GM12878 (cell line): Measurements from ENCODE around the gene NFKBIA. TPM values are rescaled to one million over a fixed set of nuclear protein-coding genes. Genes with fewer than 3 reads are reported as not detected.

Source experiments
- ATAC-seq: fragments of 200-7000 bp; cut with Tn5 transposase; 3 replicates; pipeline ENCODE4 v1.9.1; 2020; ENCODE audit warnings: mild to moderate bottlenecking, moderate library complexity
- BruUV-seq: library from RNA; stranded (reverse); fragments of 400-500 nt; replicated peaks from 2 replicates; lab custom pipeline; 2021; lab: Mats Ljungman, UMichigan
- CTCF ChIA-PET: fragments of 300-600 bp; sonication (Branson Sonifier 250); formaldehyde crosslinking; extraction: SDS; loops from one replicate; lab custom pipeline; 2021; ENCODE audit warnings: inconsistent platforms; lab: Yijun Ruan, JAX
- POLR2A ChIA-PET: fragments of 350-600 bp; formaldehyde crosslinking; extraction: SDS; loops from one replicate; lab custom pipeline; 2021; ENCODE audit warnings: inconsistent platforms; lab: Charles Lee
- RAD21 ChIA-PET: fragments of 300-600 bp; sonication (Branson Sonifier 250); formaldehyde crosslinking; loops from one replicate; lab custom pipeline; 2023; ENCODE audit warnings: antibody characterized with exemption; ENCODE audit not compliant: unreplicated experiment; lab: Charles Lee
- SMC1A ChIA-PET: fragments of 300-600 bp; sonication (Branson Sonifier 250); formaldehyde crosslinking; loops from one replicate; lab custom pipeline; 2023; ENCODE audit not compliant: unreplicated experiment, uncharacterized antibody; lab: Charles Lee
- DNase-seq: peaks from one replicate; pipeline ENCODE4 v3.0.0-alpha.2; 2011; ENCODE audit warnings: low read depth, low spot score
- FAIRE-seq: peaks from 3 replicates; lab custom pipeline; 2011; peaks lifted over from hg19 to GRCh38; lab: Jason Lieb, UNC
- H2AFZ ChIP-seq: 2 replicates; pipeline ENCODE4 v1.6.0; 2011; ENCODE audit warnings: low read depth, low read length, control low read depth; ENCODE audit not compliant: control insufficient read depth
- H3K27ac ChIP-seq: 2 replicates; pipeline ENCODE4 v1.5.1; 2011; ENCODE audit warnings: control low read depth; ENCODE audit not compliant: control insufficient read depth, insufficient read depth
- H3K27me3 ChIP-seq, 2 experiments: replicated peaks in 1 of 2; 2 replicates each; pipeline versions ENCODE4 v1.6.0 to v1.6.1; 2011; ENCODE audit warnings: low read length in 1 of 2; ENCODE audit not compliant: control insufficient read depth in 2 of 2, insufficient read depth in 2 of 2
- H3K36me3 ChIP-seq, 2 experiments: 2 replicates each; pipeline ENCODE4 v1.5.1; 2011; ENCODE audit warnings: low read length in 1 of 2; ENCODE audit not compliant: control insufficient read depth in 2 of 2, insufficient read depth in 2 of 2
- H3K4me1 ChIP-seq: 2 replicates; pipeline ENCODE4 v1.6.1; 2011; ENCODE audit warnings: mild to moderate bottlenecking, low read length, moderate library complexity, mixed read lengths; ENCODE audit not compliant: control insufficient read depth, insufficient read depth
- H3K4me2 ChIP-seq: 2 replicates; pipeline ENCODE4 v1.6.0; 2011; ENCODE audit warnings: control low read depth; ENCODE audit not compliant: control insufficient read depth, insufficient read depth
- H3K4me3 ChIP-seq: fragments of 200-600 bp; sonication (generic); 2 replicates; pipeline ENCODE4 v1.5.1; 2016
- H3K79me2 ChIP-seq: 2 replicates; pipeline ENCODE4 v1.6.0; 2011; ENCODE audit warnings: low read length; ENCODE audit not compliant: control insufficient read depth, insufficient read depth
- H3K9ac ChIP-seq: 2 replicates; pipeline ENCODE4 v1.8.0; 2011; ENCODE audit warnings: low read length, control low read depth, mixed read lengths; ENCODE audit not compliant: control insufficient read depth, insufficient read depth
- H3K9me3 ChIP-seq: replicated peaks from 3 replicates; pipeline ENCODE4 v1.5.1; 2011; ENCODE audit warnings: mild to moderate bottlenecking, low read length; ENCODE audit not compliant: control insufficient read depth, insufficient read depth
- H4K20me1 ChIP-seq: 2 replicates; pipeline ENCODE4 v1.6.0; 2011; ENCODE audit not compliant: control insufficient read depth, insufficient read depth
- ASH2L ChIP-seq: fragments of 300-600, 200-600 bp; sonication (generic); IDR thresholded peaks from 2 replicates; pipeline ENCODE4 v1.6.1; 2017; ENCODE audit warnings: low read depth, mild to moderate bottlenecking, borderline replicate concordance
- FOS ChIP-seq: IDR thresholded peaks from 3 replicates; pipeline ENCODE4 v1.6.1; 2011; ENCODE audit warnings: borderline replicate concordance; ENCODE audit not compliant: insufficient read length; ENCODE audit errors: extremely low read depth
- FOXM1 ChIP-seq: IDR thresholded peaks from 2 replicates; pipeline ENCODE4 v1.6.1; 2012; ENCODE audit warnings: low read depth, mild to moderate bottlenecking, inconsistent platforms, low read length, moderate library complexity
- GABPA ChIP-seq: IDR thresholded peaks from 2 replicates; pipeline ENCODE4 v1.6.1; 2014; ENCODE audit warnings: antibody characterized with exemption, low read depth, mild to moderate bottlenecking, inconsistent platforms
- KAT2A ChIP-seq: conservative IDR thresholded peaks from 2 replicates; pipeline ENCODE4 v1.6.1; 2011; ENCODE audit warnings: low read depth, low read length; ENCODE audit not compliant: control insufficient read depth
- KDM1A ChIP-seq: fragments of 200-600 bp; sonication (generic); IDR thresholded peaks from 2 replicates; pipeline ENCODE4 v1.6.1; 2016; ENCODE audit warnings: borderline replicate concordance
- MXI1 ChIP-seq: fragments of 150-350 bp; IDR thresholded peaks from 2 replicates; pipeline ENCODE4 v1.6.1; 2011; ENCODE audit warnings: low read depth, mild to moderate bottlenecking, inconsistent platforms, low read length, improper control_type of control experiment
- NR2C2 ChIP-seq: IDR thresholded peaks from 2 replicates; pipeline ENCODE4 v1.6.1; 2011; ENCODE audit warnings: borderline replicate concordance, low read depth; ENCODE audit not compliant: control insufficient read depth, insufficient read length
- NRF1 ChIP-seq: conservative IDR thresholded peaks from 2 replicates; pipeline ENCODE4 v1.6.1; 2011; ENCODE audit warnings: mild to moderate bottlenecking, low read depth, low read length, improper control_type of control experiment
- POLR2AphosphoS5 ChIP-seq: IDR thresholded peaks from 2 replicates; pipeline ENCODE4 v1.6.1; 2011; ENCODE audit warnings: mild to moderate bottlenecking, low read length, inconsistent platforms
- SIN3A ChIP-seq: IDR thresholded peaks from 2 replicates; pipeline ENCODE4 v1.6.1; 2012; ENCODE audit warnings: low read depth, low read length, improper control_type of control experiment
- SIX5 ChIP-seq: IDR thresholded peaks from 2 replicates; pipeline ENCODE4 v1.6.1; 2011; ENCODE audit warnings: mild to moderate bottlenecking, low read depth, low read length, moderate library complexity; ENCODE audit not compliant: severe bottlenecking
- STAT3 ChIP-seq: IDR thresholded peaks from 2 replicates; pipeline ENCODE4 v1.6.1; 2011; ENCODE audit warnings: low read depth, low read length, improper control_type of control experiment
- TCF3 ChIP-seq: IDR thresholded peaks from 2 replicates; pipeline ENCODE4 v1.6.1; 2012; ENCODE audit warnings: low read depth, mild to moderate bottlenecking, low read length, borderline replicate concordance; ENCODE audit not compliant: insufficient read depth
- USF1 ChIP-seq: IDR thresholded peaks from 2 replicates; pipeline ENCODE4 v1.6.1; 2011; ENCODE audit warnings: borderline replicate concordance, low read depth, mild to moderate bottlenecking, moderate library complexity, mixed read lengths, low read length; ENCODE audit not compliant: insufficient read depth; ENCODE audit errors: extremely low read length
- WRNIP1 ChIP-seq: IDR thresholded peaks from 2 replicates; pipeline ENCODE4 v1.6.1; 2011; ENCODE audit warnings: low read depth, low read length, improper control_type of control experiment, borderline replicate concordance
- ZNF217 ChIP-seq: fragments of 450-650 bp; IDR thresholded peaks from 2 replicates; pipeline ENCODE4 v1.6.1; 2017; ENCODE audit warnings: antibody characterized with exemption, mild to moderate bottlenecking
- ZNF592 ChIP-seq: fragments of 450-650 bp; IDR thresholded peaks from 2 replicates; pipeline ENCODE4 v1.6.1; 2017; ENCODE audit warnings: mild to moderate bottlenecking, moderate library complexity
- WGBS: methylation state at CpG from one replicate; pipeline ENCODE4 v1.1.6; 2016; ENCODE audit warnings: low lambda C conversion rate; ENCODE audit not compliant: insufficient replicate concordance, insufficient coverage; ENCODE audit errors: missing lambda C conversion rate; 5-methylcytosine and 5-hydroxymethylcytosine counted together
- in situ Hi-C: fragments of 300-500 bp; cut with MboI; formaldehyde crosslinking; loops from 9 replicates; pipeline ENCODE4 v1.14.3; 2018; ENCODE audit warnings: mixed read lengths
- intact Hi-C: fragments of 100-400 bp; cut with micrococcal nuclease; formaldehyde crosslinking; loops from one replicate; pipeline ENCODE4 v1.14.2; 2022; ENCODE audit not compliant: unreplicated experiment
- polyA plus RNA-seq, 11 experiments: library from polyadenylated mRNA; depleted of rRNA in 4 of 11; unstranded in 6 of 11; stranded (reverse) in 5 of 11; fragments of >200 nt; fragmentation: Nextera tagmentation in 4 of 11; fragmentation: Illumina TruSeq in 1 of 11; extraction: Ambion mirVana in 4 of 11; extraction: Trizol in 1 of 11; gene quantifications; 1 replicate in 1 of 11; 2 replicates in 10 of 11; pipeline versions ENCODE4 v1.2.1 to v1.2.3, GENCODE V29; 2011 to 2016; ENCODE audit warnings: inconsistent platforms in 2 of 11, missing spikeins in 2 of 11, low read depth in 1 of 11
- total RNA-seq, 4 experiments: library from RNA; depleted of rRNA in 3 of 4; stranded (reverse); fragments of >200 nt in 3 of 4; fragmentation: Illumina TruSeq in 1 of 4; extraction: Trizol in 1 of 4; gene quantifications; 2 replicates each; pipeline versions ENCODE4 v1.2.1 to v1.2.3, GENCODE V29; 2013 to 2021

Gene NFKBIA
- total and polyA plus RNA-seq, 10 of the 15 experiments (the other 5 are each of a cell fraction or from before 2014, with no cell fraction given), result 123 to 419 (median 267) TPM

- Histone ChIP-seq H3K4me1 (peaks cover 14% of the 10 kb centered on the region), H3K27me3 (no peaks in the 10 kb centered on the region), H3K9me3 (no peaks in the 10 kb centered on the region), H3K4me3 (peak overlapping the region; percentile 98), H3K36me3 (peaks cover 12 to 20% of the 10 kb centered on the region in 2 experiments), H3K4me2 (peak overlapping the region; percentile 81), H3K79me2 (peaks cover 40% of the 10 kb centered on the region), H3K9ac (peak overlapping the region; percentile 94), H4K20me1 (no peaks in the 10 kb centered on the region; the same call in 1 of the 2 replicates), H3K27ac (peak overlapping the region; percentile 89), H2AFZ (no peak overlapping the region)
- CTCF ChIA-PET, result interaction anchor here (0.6 to 24.2 kb wide), 11 partner anchors 15 to 730 kb away, joined by 3 to 438 read pairs (median 6); partner anchors contain the start of gene PSMA6
- RAD21 ChIA-PET, result interaction anchor here (0.5 to 7.0 kb wide), 19 partner anchors 13 to 838 kb away, joined by 3 to 133 read pairs (median 7); partner anchors contain the start of gene PSMA6
- ATAC-seq (peak; percentile 0; the same call in 1 of the 3 replicates), DNase-seq (no peak), FAIRE-seq (no peak)
- POLR2A ChIA-PET, result interaction anchor here (0.5 to 6.6 kb wide), 12 partner anchors 9 to 258 kb away, joined by 3 to 93 read pairs (median 4); partner anchors contain the start of gene PSMA6
- intact Hi-C loops (loop anchor here (5.0 kb wide), 2 partner anchors 70 to 420 kb away; partner anchors contain the start of gene SRP54), in situ Hi-C loops (loop anchor here (10.0 to 25.0 kb wide), 2 partner anchors 118 to 1065 kb away; no protein-coding TSS in a partner anchor)
- 2% methylated on average over 14 of the region's 14 CpGs for WGBS
- SMC1A ChIA-PET, result interaction anchor here (0.7 to 7.1 kb wide), 11 partner anchors 10 to 261 kb away, joined by 3 to 108 read pairs (median 6); partner anchors contain the start of gene PSMA6
- TSS peak; percentile 74 for BruUV-seq
- TF ChIP-seq GABPA (no peak), STAT3 (no peak), MXI1 (peak; percentile 25; the same call in 1 of the 2 replicates), FOS (no peak), ASH2L (no peak), SIN3A (0 out of 2 replicates have a peak, but pooled peaks have one; percentile 8), TCF3 (no peak), ZNF217 (no peak), KDM1A (no peak), POLR2AphosphoS5 (peak; percentile 58), FOXM1 (no peak), NRF1 (no peak), WRNIP1 (no peak), ZNF592 (no peak), KAT2A (no peak), NR2C2 (no peak), SIX5 (no peak), USF1 (no peak)
Measured at GRCh38 chr14:35402323-35403113, 2.0 kb downstream of the NFKBIA start.
